Measurements from ENCODE around the gene ITPKB.
"Not testable (repeated sequence)": the region's sequence is repeated elsewhere in the genome, so short reads cannot be mapped to it uniquely, and the experiment has no call there.

Gene ITPKB

DNA sequence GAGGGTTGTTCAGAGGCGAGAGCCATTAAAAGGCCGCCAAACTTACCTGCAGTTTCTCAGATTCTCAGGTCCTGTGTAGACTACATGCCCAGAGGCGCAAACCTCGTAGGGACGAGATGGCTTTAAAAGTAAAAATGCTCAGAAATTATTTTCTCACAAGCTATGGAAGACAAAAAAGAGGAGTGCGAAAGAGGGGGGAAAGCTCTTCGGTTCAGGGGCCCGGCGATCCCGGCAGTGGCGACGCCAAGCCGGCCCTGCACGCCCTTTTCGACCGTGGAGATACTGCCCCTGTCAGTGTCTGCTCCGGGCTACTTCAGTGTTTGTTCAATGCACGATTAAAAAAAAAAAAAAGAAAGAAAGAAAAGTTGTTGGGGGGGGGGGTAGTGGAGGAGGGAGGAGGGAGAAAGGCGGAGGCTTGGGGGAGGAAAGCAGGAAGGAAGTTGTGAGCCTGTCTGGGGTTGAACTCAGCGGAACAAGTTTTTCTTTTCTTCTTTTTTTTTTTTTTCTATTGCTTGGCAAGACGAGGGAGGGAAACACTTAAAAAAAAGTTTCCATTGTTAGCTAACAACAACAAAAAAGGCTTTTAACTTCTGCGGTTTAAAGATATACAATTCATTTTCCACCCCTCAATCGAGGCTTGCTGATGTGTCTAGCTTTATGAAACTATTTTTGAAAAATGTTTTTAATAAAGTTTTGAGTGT, at the start of gene ITPKB:
Gene ITPKB, minus strand, starts transcription at position 288 of the 701 bp plus-strand sequence. CDS start 1,824 bp downstream, outside the sequence.
- ATAC-seq: peak; percentile 26 to 30

DNA sequence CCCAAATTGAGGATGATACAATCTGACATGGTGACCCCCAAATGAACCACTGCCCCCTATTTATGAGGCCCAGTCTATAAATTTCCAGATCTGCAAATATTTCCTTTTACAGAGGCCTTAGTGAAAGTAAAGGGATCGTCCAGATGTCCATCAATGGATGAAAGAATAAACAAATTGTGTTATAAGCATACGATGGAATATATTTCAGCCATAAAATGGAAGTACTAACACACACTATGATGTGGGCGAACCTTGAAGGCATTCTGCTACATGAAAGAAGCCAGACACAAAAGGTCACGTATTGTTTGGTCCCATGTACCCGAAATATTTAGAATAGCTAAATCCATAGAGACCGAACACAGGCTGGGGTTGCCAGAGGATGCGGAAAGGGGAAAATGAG, 48.6 kb upstream of the ITPKB start:
- no peak for ATAC-seq

DNA sequence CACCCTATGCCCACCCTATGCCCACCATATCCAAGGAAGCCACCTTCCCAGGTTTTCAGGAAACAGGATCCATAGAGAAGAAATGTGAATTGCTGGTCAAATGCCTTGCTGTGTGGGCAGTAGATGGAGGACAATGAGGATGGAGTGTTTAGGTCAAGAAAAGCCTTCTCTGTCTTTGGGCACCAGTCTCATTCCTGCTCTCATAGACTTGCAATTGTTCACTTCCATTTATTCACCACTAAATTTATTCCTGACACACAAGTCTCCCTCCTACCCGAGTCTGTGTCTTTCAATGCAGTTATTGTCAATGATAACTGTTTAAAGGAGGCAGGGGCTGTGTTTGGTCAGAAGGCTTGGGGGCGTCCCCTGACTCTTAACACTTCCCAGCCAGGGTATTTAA, 48.0 kb upstream of the ITPKB start:
- ATAC-seq: no peak

GRCh38 chr1:226786550-226786949, 47.5 kb upstream of the ITPKB start:
- peak in 1 of 2 donors; percentile 36 for ATAC-seq

DNA sequence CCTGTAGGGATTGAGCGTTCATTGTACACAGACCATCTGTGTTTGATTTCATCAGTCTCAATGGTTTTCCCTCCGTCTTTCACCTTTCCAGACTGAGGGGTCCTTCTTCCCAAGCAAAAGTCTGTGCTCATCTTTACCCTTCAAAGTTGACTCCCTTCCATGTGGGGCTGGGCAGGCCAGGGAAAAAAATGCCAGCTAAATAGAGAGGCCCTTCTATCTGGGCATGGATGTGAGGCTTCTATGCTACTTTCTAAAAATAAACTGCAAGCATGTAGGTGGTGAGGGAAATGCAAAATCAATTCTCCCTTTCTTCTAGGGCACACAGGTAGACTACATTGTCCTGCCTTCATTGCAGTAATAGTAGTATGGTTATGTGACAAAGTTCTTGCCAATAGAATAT, 46.7 kb upstream of the ITPKB start:
- ATAC-seq: no peak

GRCh38 chr1:226784081-226785049, 45.3 kb upstream of the ITPKB start:
- ATAC-seq: no peak

DNA sequence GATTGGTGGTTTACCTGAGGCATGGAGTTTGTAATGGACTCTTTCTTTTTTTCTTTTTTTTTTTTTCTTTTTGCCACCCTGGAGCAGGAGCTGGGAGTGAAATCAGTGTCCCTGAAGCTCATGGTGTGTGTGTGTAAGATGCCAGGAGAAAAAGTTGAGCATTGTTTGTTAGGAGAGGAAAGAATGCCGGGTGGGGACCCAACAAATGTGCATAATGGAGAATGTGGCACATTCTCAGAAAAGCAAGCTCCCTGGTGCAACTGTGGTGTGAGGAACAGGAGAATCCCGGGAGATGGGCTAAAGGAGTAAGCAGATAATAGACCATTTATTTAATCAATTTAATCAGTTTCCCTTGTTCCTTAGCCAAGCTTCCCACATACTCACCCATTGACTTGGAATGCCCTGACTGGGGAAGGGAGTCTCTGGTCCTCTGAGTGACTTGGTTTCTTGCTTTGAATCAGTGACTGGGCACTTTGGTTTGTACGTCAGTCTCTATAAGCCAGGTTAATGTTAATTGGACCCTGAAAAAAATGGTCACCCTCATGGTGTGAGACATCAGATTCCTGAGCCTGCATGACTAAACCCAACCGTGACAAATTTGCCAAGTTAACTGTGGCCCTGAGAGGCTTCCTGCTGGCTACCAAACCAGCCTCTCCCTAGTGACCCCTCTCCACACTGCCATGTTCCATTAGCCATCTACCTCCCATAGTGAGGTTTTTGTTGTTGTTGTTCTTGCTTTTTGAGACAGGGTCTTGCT, 43.9 kb upstream of the ITPKB start:
- ATAC-seq: no peak

DNA sequence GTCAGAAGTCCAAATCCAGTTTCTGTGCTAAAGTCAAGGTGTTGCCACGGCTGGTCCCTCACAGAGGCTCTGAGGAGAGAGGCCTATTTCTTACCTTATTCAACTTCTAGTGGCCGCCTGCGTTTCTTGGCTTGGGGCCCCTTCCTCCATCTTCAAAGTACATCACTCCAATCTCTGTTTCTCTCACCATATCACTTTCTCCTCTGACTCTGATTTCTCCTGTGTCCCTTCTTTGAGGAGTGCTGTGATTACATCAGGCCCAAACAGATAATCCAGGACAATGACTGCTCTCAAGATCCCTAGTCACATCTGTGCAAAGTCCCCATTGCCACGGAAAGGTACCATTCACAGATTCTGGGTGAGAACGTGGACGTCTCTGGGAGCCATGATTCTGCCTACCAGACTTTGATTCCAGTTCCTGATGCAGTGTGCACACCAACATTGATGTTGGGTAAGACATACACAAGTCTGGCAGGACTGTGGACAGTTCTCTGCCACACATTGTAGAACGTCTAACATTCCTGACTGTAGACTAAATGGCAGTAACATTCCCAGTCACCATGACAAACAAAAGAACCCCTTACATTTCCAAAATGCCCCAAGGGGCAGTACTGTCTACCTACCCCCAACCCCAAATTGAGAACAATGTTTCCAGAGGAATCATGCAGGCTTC, 43.0 kb upstream of the ITPKB start:
- ATAC-seq: no peak

- ATAC-seq: no peak
These were observed 40.5 kb upstream of the ITPKB start for GRCh38 chr1:226779561-226779960.

DNA sequence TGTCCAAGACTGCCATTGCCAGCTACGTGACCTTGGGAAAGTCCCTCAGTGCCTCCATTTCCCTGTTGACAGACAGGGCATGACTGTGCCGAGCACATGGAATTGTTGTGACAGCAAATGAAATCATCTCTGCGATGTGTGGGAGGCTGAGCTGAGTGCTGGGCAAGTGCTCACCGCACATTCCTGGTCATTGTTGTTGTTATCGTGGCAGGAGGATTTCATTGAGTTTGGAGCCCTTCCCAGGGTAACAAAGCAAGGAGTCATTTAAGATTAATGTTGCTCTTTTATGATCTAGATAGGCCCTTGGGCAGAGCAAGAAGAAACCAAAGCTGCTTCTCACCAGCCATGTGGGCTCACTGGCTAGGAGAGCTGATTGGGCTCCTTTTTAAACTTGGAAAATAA, 39.6 kb upstream of the ITPKB start:
- no peak for ATAC-seq

DNA sequence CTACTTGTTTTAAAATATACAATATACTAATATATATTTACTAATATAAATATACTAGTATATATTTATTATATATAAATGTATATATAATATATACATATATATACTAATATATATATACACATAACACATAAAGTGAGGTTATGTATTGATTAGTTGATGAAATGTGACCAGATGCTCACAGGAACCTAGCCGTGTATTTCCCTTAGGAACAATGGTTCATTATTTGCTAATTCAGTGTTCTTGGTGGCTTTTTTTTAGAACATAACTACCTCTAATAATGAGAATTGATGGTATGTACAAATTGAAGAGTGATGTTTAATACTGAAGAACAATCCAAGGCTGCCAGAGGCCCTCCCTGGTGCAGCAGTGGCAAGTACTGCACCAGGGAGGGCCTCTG, 37.9 kb upstream of the ITPKB start:
- ATAC-seq: no peak

DNA sequence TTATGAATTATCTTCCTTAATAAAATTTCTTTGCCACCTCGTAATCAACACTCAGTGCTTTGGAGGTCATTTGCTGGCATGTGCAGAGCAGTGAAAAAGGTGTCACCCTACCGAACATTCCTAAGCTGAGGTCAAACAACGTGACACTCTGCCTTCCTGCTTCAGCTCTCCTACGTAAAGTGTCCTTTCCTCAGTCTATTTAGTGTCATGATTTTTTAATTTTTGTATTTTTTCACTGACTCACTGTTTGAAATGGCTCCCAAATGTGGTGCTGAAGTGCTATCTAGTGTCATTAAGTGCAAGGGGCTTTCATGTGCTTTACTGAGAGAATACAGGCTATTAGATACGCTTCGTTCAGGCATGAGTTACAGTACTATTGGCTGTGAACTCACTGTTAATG, 37.0 kb upstream of the ITPKB start:
- ATAC-seq: no peak

DNA sequence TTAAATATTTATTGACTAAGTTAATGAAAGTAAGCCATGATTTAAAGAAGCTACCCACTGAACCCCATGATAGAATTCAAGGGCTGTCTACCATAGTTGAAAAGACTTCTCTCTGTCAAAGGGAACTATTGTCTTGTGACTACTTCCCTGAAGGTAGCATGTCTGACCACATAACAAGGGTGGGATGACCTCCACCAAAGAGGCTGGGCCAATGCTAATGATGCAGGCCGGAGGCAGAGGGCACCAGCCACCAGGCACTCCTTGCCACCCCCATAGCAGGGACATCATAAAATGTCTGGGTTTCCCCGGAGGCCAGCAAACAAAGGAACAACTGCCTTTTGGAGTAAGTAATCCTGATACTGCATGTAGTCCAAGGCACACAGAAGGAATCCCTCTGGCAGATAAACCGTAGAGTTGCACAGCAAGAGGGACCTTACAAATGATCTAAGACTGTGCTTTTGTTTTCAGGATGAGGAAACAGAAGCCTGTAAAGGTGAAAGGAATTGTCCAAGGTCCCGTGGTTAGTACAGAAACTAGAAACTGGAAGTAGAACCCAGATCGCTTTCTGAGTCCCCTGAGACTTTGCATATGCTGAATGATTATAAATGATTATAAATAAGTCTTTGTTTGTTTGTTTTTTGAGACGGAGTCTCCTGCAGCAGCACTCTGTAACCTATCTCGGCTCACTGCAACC, 33.5 kb upstream of the ITPKB start:
- no peak for ATAC-seq

GRCh38 chr1:226767170-226767569, 28.1 kb upstream of the ITPKB start:
- not testable (repeated sequence) for ATAC-seq

DNA sequence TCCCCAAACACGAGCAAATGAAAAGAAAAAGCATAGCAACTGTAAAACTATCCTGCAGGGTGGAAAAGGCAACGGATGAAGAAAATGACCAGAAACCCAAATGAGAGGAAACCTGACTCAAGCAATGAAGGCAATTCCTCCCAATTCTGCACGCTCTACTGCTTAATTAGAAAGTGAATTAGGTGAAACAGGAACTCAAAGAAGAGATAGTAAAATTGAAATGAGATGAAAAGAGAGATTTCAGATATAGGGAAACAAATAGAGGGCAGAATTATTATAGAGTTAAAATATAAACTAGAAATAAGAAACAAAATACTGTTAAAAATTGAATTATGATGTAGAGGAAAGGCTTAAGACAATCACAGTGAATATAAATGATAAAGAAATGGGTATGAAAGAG, 27.5 kb upstream of the ITPKB start:
- no peak for ATAC-seq

- ATAC-seq: no peak
These were observed 25.5 kb upstream of the ITPKB start for GRCh38 chr1:226764533-226764932.

- peak; percentile 41 to 48 for ATAC-seq
These were observed 24.8 kb upstream of the ITPKB start for GRCh38 chr1:226763905-226764264.

DNA sequence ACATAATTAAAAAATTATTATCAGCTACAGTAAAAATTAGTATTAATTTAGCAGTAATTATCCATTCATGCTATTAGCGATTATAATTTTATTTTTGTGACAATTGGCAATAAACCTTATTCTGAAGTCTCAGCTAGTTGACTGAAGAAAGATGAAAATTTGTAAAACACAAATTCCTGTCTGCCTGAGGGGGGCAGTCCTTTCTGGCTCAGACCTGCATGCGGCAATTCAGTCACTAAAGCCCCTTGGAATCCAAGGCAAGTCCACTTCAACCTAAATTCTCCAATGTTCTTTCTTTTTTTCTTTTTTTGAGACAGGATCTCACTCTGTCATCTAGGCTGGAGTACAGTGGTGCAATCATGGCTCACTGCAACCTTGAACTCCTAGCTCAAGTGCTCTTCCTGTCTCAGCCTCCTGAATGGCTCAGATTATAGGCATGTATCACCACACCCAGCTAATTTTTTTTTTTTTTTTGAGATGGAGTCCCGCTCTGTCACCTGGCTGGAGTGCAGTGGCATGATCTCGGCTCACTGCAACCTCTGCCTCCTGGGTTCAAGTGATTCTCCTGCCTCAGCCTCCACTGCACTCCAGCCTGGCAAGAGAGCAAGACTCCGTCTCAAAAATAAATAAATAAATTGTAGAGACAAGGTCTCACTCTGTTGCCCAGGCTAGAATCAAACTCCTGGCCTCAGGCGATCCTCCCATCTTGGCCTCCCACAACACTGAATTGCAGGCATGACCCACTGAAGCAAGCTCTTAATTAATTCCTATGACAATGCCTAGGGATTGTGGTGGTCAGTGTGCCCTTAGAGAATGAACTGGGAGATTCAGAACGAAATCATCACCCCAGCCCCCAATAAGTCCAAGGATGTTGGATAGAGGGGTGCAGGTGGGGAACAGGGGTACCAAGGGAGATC, 24.2 kb upstream of the ITPKB start:
- no peak for ATAC-seq

GRCh38 chr1:226762055-226762454, 23.0 kb upstream of the ITPKB start:
- ATAC-seq: no peak

DNA sequence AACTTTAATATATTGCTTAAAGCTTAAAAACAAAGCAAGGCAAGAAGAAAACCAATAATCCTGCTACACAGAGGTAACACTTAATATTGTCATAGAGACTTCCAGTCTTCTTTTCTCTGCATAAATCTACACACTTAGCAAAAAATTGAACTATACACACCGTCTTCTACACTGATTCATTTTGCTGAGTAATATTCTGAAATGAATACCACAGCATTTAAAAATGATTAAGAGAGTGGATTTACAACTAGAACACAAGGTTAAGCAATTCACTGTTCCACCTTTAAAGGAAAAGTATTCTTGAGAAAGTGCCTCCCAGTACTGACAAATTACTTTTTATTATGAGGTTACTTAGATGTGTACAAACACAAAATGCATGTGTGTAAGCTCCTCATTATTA, 22.2 kb upstream of the ITPKB start:
- ATAC-seq: peak; percentile 60 to 64

All from activated CD4-positive, CD25-positive, alpha-beta regulatory T cell treated with anti-CD3 and anti-CD28 coated beads, Interleukin-2, amount 50 U/mL, for 24 hours (primary cell).